GM19467 (cell line): Measurements from ENCODE around the gene CYP2C18.
"Not testable (repeated sequence)": the region's sequence is repeated elsewhere in the genome, so short reads cannot be mapped to it uniquely, and the experiment has no call there.

Source experiments
- ATAC-seq: cut with Tn5 transposase; IDR thresholded peaks from one replicate; pipeline ENCODE4 v1.9.1; 2021; ENCODE audit warnings: mild to moderate bottlenecking, moderate library complexity; ENCODE audit not compliant: unreplicated experiment

The CYP2C18 gene

GRCh38 chr10:94683214-94684054, at the start of gene CYP2C18:
Gene CYP2C18 (plus strand): TSS chr10:94683729. CDS start chr10:94683820, 91 bp downstream.
- ATAC-seq = no peak

GRCh38 chr10:94638097-94638496, 45.4 kb upstream of the CYP2C18 start:
- ATAC-seq = not testable (repeated sequence)

GRCh38 chr10:94639902-94640301, 43.6 kb upstream of the CYP2C18 start:
- ATAC-seq = no peak

- ATAC-seq = no peak
Observed at GRCh38 chr10:94640562-94640961, 43.0 kb upstream of the CYP2C18 start.

GRCh38 chr10:94641480-94641879, 42.0 kb upstream of the CYP2C18 start:
- no peak for ATAC-seq

- no peak for ATAC-seq
Observed at GRCh38 chr10:94644352-94644751, 39.2 kb upstream of the CYP2C18 start.

GRCh38 chr10:94645285-94645684, 38.2 kb upstream of the CYP2C18 start:
- no peak for ATAC-seq

- ATAC-seq = not testable (repeated sequence)
Observed at GRCh38 chr10:94655201-94655600, 28.3 kb upstream of the CYP2C18 start.

GRCh38 chr10:94663061-94663460, 20.5 kb upstream of the CYP2C18 start:
- not testable (repeated sequence) for ATAC-seq

GRCh38 chr10:94666391-94667102, 17.0 kb upstream of the CYP2C18 start:
- no peak for ATAC-seq

- no peak for ATAC-seq
Observed at GRCh38 chr10:94673614-94674321, 9.8 kb upstream of the CYP2C18 start.

GRCh38 chr10:94676496-94676895, 7.0 kb upstream of the CYP2C18 start:
- ATAC-seq = no peak

GRCh38 chr10:94677691-94678090, 5.8 kb upstream of the CYP2C18 start:
- ATAC-seq = no peak

GRCh38 chr10:94678475-94678874, 5.1 kb upstream of the CYP2C18 start:
- no peak for ATAC-seq

GRCh38 chr10:94680544-94680943, 3.0 kb upstream of the CYP2C18 start:
- peak; percentile 69 for ATAC-seq

- ATAC-seq = not testable (repeated sequence)
Observed at GRCh38 chr10:94682636-94683035, 893 bp upstream of the CYP2C18 start.

GRCh38 chr10:94687625-94688248, 4.2 kb downstream of the CYP2C18 start:
- ATAC-seq = no peak

- no peak for ATAC-seq
Observed at GRCh38 chr10:94706089-94706488, 22.6 kb downstream of the CYP2C18 start.

- ATAC-seq = no peak
Observed at GRCh38 chr10:94710578-94710977, 27.0 kb downstream of the CYP2C18 start.

- ATAC-seq = no peak
Observed at GRCh38 chr10:94725871-94726270, 42.3 kb downstream of the CYP2C18 start.

- no peak for ATAC-seq
Observed at GRCh38 chr10:94735197-94735596, 51.7 kb downstream of the CYP2C18 start.
